Naive thymus-derived CD4-positive, alpha-beta T cell (primary cell): ENCODE data around the gene SEBOX. TPM values are rescaled to one million over a fixed set of nuclear protein-coding genes. Genes with fewer than 3 reads are reported as not detected.

Experiments
- ATAC-seq: fragments of 150-1000 bp; cut with Tn5 transposase; 2 replicates; pipeline ENCODE4 v1.10.0; 2021; ENCODE audit warnings: mild to moderate bottlenecking, moderate library complexity
- CTCF ChIA-PET: fragments of 350-600 bp; sonication (Branson Sonifier 250); formaldehyde crosslinking; loops from one replicate; lab custom pipeline; 2021; ENCODE audit warnings: antibody characterized with exemption; lab: Charles Lee
- POLR2A ChIA-PET: fragments of 350-600 bp; sonication (Branson Sonifier 250); formaldehyde crosslinking; loops from one replicate; lab custom pipeline; 2021; ENCODE audit warnings: antibody characterized with exemption, inconsistent platforms; lab: Charles Lee
- DNase-seq, 9 donors: peaks; one replicate each; pipeline versions ENCODE4 v3.0.0 to v3.0.0-alpha.2; 2020 to 2022; ENCODE audit warnings: mixed read lengths in 1 of 9
- H3K27ac ChIP-seq: one replicate; pipeline ENCODE4 v1.7.0; 2013; ENCODE audit warnings: mild to moderate bottlenecking, low read depth, low read length, moderate library complexity
- H3K27me3 ChIP-seq, 2 donors: one replicate each; pipeline ENCODE4 v1.7.0; 2013; ENCODE audit warnings: low read length in 2 of 2, mild to moderate bottlenecking in 2 of 2, moderate library complexity in 2 of 2; ENCODE audit not compliant: control insufficient read depth in 2 of 2, insufficient read depth in 2 of 2
- H3K36me3 ChIP-seq, 3 experiments: 1 replicate in 2 of 3; 2 replicates in 1 of 3; pipeline ENCODE4 v1.7.0; 2013; ENCODE audit warnings: low read length in 3 of 3, mild to moderate bottlenecking in 3 of 3, moderate library complexity in 1 of 3; ENCODE audit not compliant: insufficient read depth in 3 of 3, control insufficient read depth in 2 of 3
- H3K4me1 ChIP-seq, 2 donors: one replicate each; pipeline ENCODE4 v1.7.0; 2013; ENCODE audit warnings: low read length in 2 of 2, mild to moderate bottlenecking in 2 of 2, moderate library complexity in 1 of 2; ENCODE audit not compliant: control insufficient read depth in 2 of 2, insufficient read depth in 2 of 2
- H3K4me3 ChIP-seq: 2 replicates; pipeline ENCODE4 v1.7.0; 2013; ENCODE audit warnings: mild to moderate bottlenecking, low read length
- H3K9me3 ChIP-seq, 3 experiments: 1 replicate in 2 of 3; 2 replicates in 1 of 3; pipeline ENCODE4 v1.7.0; 2013; ENCODE audit warnings: low read length in 3 of 3; ENCODE audit not compliant: control insufficient read depth in 2 of 3
- H3K27ac Mint-ChIP-seq, 9 donors: one replicate each; pipeline ENCODE4 v1.8.0; 2020 to 2022; ENCODE audit warnings: mixed read lengths in 9 of 9, mild to moderate bottlenecking in 8 of 9, moderate library complexity in 5 of 9, inconsistent platforms in 2 of 9
- H3K27me3 Mint-ChIP-seq, 5 donors: one replicate each; pipeline ENCODE4 v1.8.0; 2021 to 2022; ENCODE audit warnings: mixed read lengths in 5 of 5, mild to moderate bottlenecking in 1 of 5
- H3K36me3 Mint-ChIP-seq, 5 donors: one replicate each; pipeline ENCODE4 v1.8.0; 2020 to 2022; ENCODE audit warnings: mixed read lengths in 5 of 5, mild to moderate bottlenecking in 3 of 5, inconsistent platforms in 1 of 5
- H3K4me1 Mint-ChIP-seq, 7 donors: one replicate each; pipeline ENCODE4 v1.8.0; 2020 to 2022; ENCODE audit warnings: mixed read lengths in 7 of 7, mild to moderate bottlenecking in 3 of 7, inconsistent platforms in 1 of 7
- H3K4me3 Mint-ChIP-seq, 10 donors: one replicate each; pipeline ENCODE4 v1.8.0; 2020 to 2022; ENCODE audit warnings: mild to moderate bottlenecking in 10 of 10, mixed read lengths in 10 of 10, moderate library complexity in 6 of 10, inconsistent platforms in 2 of 10
- H3K9me3 Mint-ChIP-seq, 11 donors: one replicate each; pipeline ENCODE4 v1.8.0; 2020 to 2022; ENCODE audit warnings: mixed read lengths in 11 of 11, mild to moderate bottlenecking in 4 of 11, inconsistent platforms in 1 of 11, moderate library complexity in 1 of 11
- intact Hi-C, 2 donors: fragments of 100-400 bp; cut with micrococcal nuclease; formaldehyde crosslinking; loops; one replicate each; pipeline ENCODE4 v1.15.1; 2023
- polyA plus RNA-seq, 2 donors: library from polyadenylated mRNA; unstranded; fragments of 300-500 nt; fragmentation: Illumina TruSeq; gene quantifications; one replicate each; pipeline ENCODE4 v1.2.3, GENCODE V29; 2021
- total RNA-seq, 6 experiments: library from RNA in 5 of 6; stranded (reverse) in 5 of 6; gene quantifications; 1 replicate in 5 of 6; 2 replicates in 1 of 6; pipeline ENCODE4 v1.2.3 and lab custom pipeline; 2021 to 2026

SEBOX gene
- total and polyA plus RNA-seq, 7 experiments from 2014 or later: not detected

- no peaks in the 10 kb centered on the region for H3K9me3 Mint-ChIP-seq
- H3K36me3 ChIP-seq: peaks cover 4 to 59% (median 4%) of the 10 kb centered on the region in 3 experiments
- ATAC-seq: no peak
- H3K4me1 Mint-ChIP-seq: peaks cover 0 to 19% (median 11%) of the 10 kb centered on the region in 7 donors
- no peak overlapping the region for H3K4me3 ChIP-seq
- H3K4me1 ChIP-seq: peaks cover 0 to 10% of the 10 kb centered on the region in 2 donors
- no peak overlapping the region for H3K4me3 Mint-ChIP-seq
- ChIA-PET CTCF (no interaction called here), POLR2A (no interaction called here)
- no peak overlapping the region for H3K27ac ChIP-seq
- intact Hi-C loops: no loop called here
- no peaks in the 10 kb centered on the region for H3K27me3 Mint-ChIP-seq
- H3K27me3 ChIP-seq: no peaks in the 10 kb centered on the region
- H3K9me3 ChIP-seq: no peaks in the 10 kb centered on the region
- H3K36me3 Mint-ChIP-seq: peaks cover 12 to 37% (median 29%) of the 10 kb centered on the region in 5 donors
- peak overlapping the region in 1 of 9 donors; percentile 17 for H3K27ac Mint-ChIP-seq
- DNase-seq: no peak
These were observed 25.1 kb upstream of the SEBOX start for GRCh38 chr17:28390141-28390540.

- H3K27me3 ChIP-seq: no peaks in the 10 kb centered on the region
- no peak overlapping the region for H3K4me3 ChIP-seq
- Mint-ChIP-seq H3K27me3 (no peaks in the 10 kb centered on the region), H3K9me3 (no peaks in the 10 kb centered on the region), H3K27ac (no peak overlapping the region), H3K4me1 (peaks cover 8 to 31% (median 22%) of the 10 kb centered on the region in 7 donors), H3K4me3 (no peak overlapping the region), H3K36me3 (peaks cover 8 to 27% (median 25%) of the 10 kb centered on the region in 5 donors)
- POLR2A ChIA-PET: no interaction called here
- no peak overlapping the region for H3K27ac ChIP-seq
- DNase-seq (no peak), ATAC-seq (no peak)
- CTCF ChIA-PET: no interaction called here
- peaks cover 6 to 10% of the 10 kb centered on the region in 2 donors for H3K4me1 ChIP-seq
- intact Hi-C loops: no loop called here
- peaks cover 4 to 57% (median 4%) of the 10 kb centered on the region in 3 experiments for H3K36me3 ChIP-seq
- no peaks in the 10 kb centered on the region for H3K9me3 ChIP-seq
These were observed 23.1 kb upstream of the SEBOX start for GRCh38 chr17:28388106-28388505.

- Histone ChIP-seq H3K9me3 (no peaks in the 10 kb centered on the region), H3K4me3 (no peak overlapping the region), H3K27ac (no peak overlapping the region), H3K36me3 (peaks cover 4 to 44% (median 4%) of the 10 kb centered on the region in 3 experiments), H3K4me1 (peaks cover 6 to 14% of the 10 kb centered on the region in 2 donors), H3K27me3 (no peaks in the 10 kb centered on the region)
- intact Hi-C loops: no loop called here
- H3K4me3 Mint-ChIP-seq: peak overlapping the region in 1 of 10 donors; percentile 58
- H3K4me1 Mint-ChIP-seq: peaks cover 8 to 38% (median 33%) of the 10 kb centered on the region in 7 donors
- POLR2A ChIA-PET: interaction anchor here (1.0 to 1.1 kb wide), 3 partner anchors 8 to 29 kb away, joined by 3 read pairs; partner anchors contain the start of gene POLDIP2
- H3K27ac Mint-ChIP-seq: no peak overlapping the region
- DNase-seq: no peak
- peaks cover 0 to 8% (median 6%) of the 10 kb centered on the region in 5 donors for H3K27me3 Mint-ChIP-seq
- no peak for ATAC-seq
- H3K36me3 Mint-ChIP-seq: peaks cover 8 to 32% (median 24%) of the 10 kb centered on the region in 5 donors
- no peaks in the 10 kb centered on the region for H3K9me3 Mint-ChIP-seq
- CTCF ChIA-PET: no interaction called here
These were observed 21.4 kb upstream of the SEBOX start for GRCh38 chr17:28386391-28386790.

GRCh38 chr17:28385406-28385805, 20.4 kb upstream of the SEBOX start:
- Histone ChIP-seq H3K9me3 (no peaks in the 10 kb centered on the region), H3K36me3 (peaks cover 0 to 35% (median 4%) of the 10 kb centered on the region in 3 experiments), H3K27me3 (no peaks in the 10 kb centered on the region), H3K27ac (peak overlapping the region; percentile 67), H3K4me1 (peaks cover 6 to 14% of the 10 kb centered on the region in 2 donors), H3K4me3 (peak overlapping the region; percentile 78)
- ChIA-PET POLR2A (interaction anchor here (0.6 to 2.2 kb wide), 7 partner anchors 9 to 214 kb away, joined by 3 to 13 read pairs (median 3); partner anchors contain the start of genes IFT20, POLDIP2, SPAG5 and TMEM97), CTCF (interaction anchor here (0.7 kb wide), 1 partner anchor 15 kb away, joined by 3 read pairs; no protein-coding TSS in a partner anchor)
- DNase-seq (no peak), ATAC-seq (no peak)
- H3K27me3 Mint-ChIP-seq: peaks cover 0 to 8% (median 6%) of the 10 kb centered on the region in 5 donors
- intact Hi-C loops: loop anchor here (1.0 to 2.0 kb wide), 2 partner anchors 28 to 29 kb away; partner anchors contain the start of gene POLDIP2 (in 2 of the 2)
- H3K27ac Mint-ChIP-seq: peak overlapping the region in 6 of 9 donors; percentile 54 to 85 (median 73)
- H3K9me3 Mint-ChIP-seq: no peaks in the 10 kb centered on the region
- H3K4me1 Mint-ChIP-seq: peaks cover 8 to 48% (median 33%) of the 10 kb centered on the region in 7 donors
- H3K4me3 Mint-ChIP-seq: peak overlapping the region; percentile 88 to 96 (median 94)
- peaks cover 1 to 25% (median 17%) of the 10 kb centered on the region in 5 donors for H3K36me3 Mint-ChIP-seq

GRCh38 chr17:28385037-28385400, 20.0 kb upstream of the SEBOX start:
- H3K27me3 ChIP-seq: no peaks in the 10 kb centered on the region
- DNase-seq: no peak
- H3K27ac ChIP-seq: peak overlapping the region; percentile 67
- Mint-ChIP-seq H3K36me3 (peaks cover 0 to 24% (median 13%) of the 10 kb centered on the region in 5 donors), H3K4me3 (peak overlapping the region; percentile 88 to 96 (median 94)), H3K27ac (peak overlapping the region in 7 of 9 donors; percentile 59 to 88 (median 85)), H3K27me3 (peaks cover 0 to 10% (median 6%) of the 10 kb centered on the region in 5 donors), H3K9me3 (no peaks in the 10 kb centered on the region), H3K4me1 (peaks cover 8 to 48% (median 33%) of the 10 kb centered on the region in 7 donors)
- POLR2A ChIA-PET: interaction anchor here (1.2 to 2.2 kb wide), 5 partner anchors 13 to 214 kb away, joined by 3 to 13 read pairs (median 8); partner anchors contain the start of genes IFT20, POLDIP2, SARM1 and SPAG5
- peak; percentile 17 for ATAC-seq
- CTCF ChIA-PET: no interaction called here
- H3K36me3 ChIP-seq: peaks cover 0 to 31% (median 4%) of the 10 kb centered on the region in 3 experiments
- H3K4me3 ChIP-seq: peak overlapping the region; percentile 78
- intact Hi-C loops: loop anchor here (1.0 to 2.0 kb wide), 2 partner anchors 28 kb away; partner anchors contain the start of gene POLDIP2 (in 2 of the 2)
- H3K9me3 ChIP-seq: no peaks in the 10 kb centered on the region
- H3K4me1 ChIP-seq: peaks cover 6 to 14% of the 10 kb centered on the region in 2 donors

- Mint-ChIP-seq H3K4me3 (peak overlapping the region; percentile 88 to 96 (median 94)), H3K27me3 (peaks cover 0 to 10% (median 6%) of the 10 kb centered on the region in 5 donors), H3K36me3 (peaks cover 0 to 19% (median 7%) of the 10 kb centered on the region in 5 donors), H3K4me1 (peaks cover 8 to 48% (median 33%) of the 10 kb centered on the region in 7 donors), H3K9me3 (no peaks in the 10 kb centered on the region), H3K27ac (peak overlapping the region; percentile 37 to 88 (median 77))
- H3K4me3 ChIP-seq: peak overlapping the region; percentile 78
- intact Hi-C loops: loop anchor here (1.0 to 5.0 kb wide), 6 partner anchors 12 to 65 kb away; partner anchors contain the start of genes IFT20 (in 2 of the 2), POLDIP2 (in 2 of the 2), TNFAIP1 (in 2 of the 2) and TMEM97 (in 1 of the 2)
- ChIA-PET POLR2A (interaction anchor here (0.5 to 2.2 kb wide), 8 partner anchors 12 to 755 kb away, joined by 3 to 13 read pairs (median 4); partner anchors contain the start of genes IFT20, POLDIP2, SARM1 and SPAG5), CTCF (interaction anchor here (0.9 kb wide), 2 partner anchors 22 to 227 kb away, joined by 3 read pairs; no protein-coding TSS in a partner anchor)
- H3K9me3 ChIP-seq: no peaks in the 10 kb centered on the region
- ATAC-seq (peak; percentile 93), DNase-seq (peak; percentile 27 to 67 (median 57))
- H3K27ac ChIP-seq: peak overlapping the region; percentile 67
- no peaks in the 10 kb centered on the region for H3K27me3 ChIP-seq
- H3K4me1 ChIP-seq: peaks cover 6 to 14% of the 10 kb centered on the region in 2 donors
- peaks cover 0 to 26% (median 4%) of the 10 kb centered on the region in 3 experiments for H3K36me3 ChIP-seq
These were observed 19.5 kb upstream of the SEBOX start for GRCh38 chr17:28384281-28385036.
